ENCODE data around the gene F11R. TPM values are rescaled to one million over a fixed set of nuclear protein-coding genes. Genes with fewer than 3 reads are reported as not detected.

The F11R gene
- total and polyA plus RNA-seq, 2 donors (not counting 1 experiment from before 2014, with no cell fraction given): 0.50 to 0.66 TPM

DNA sequence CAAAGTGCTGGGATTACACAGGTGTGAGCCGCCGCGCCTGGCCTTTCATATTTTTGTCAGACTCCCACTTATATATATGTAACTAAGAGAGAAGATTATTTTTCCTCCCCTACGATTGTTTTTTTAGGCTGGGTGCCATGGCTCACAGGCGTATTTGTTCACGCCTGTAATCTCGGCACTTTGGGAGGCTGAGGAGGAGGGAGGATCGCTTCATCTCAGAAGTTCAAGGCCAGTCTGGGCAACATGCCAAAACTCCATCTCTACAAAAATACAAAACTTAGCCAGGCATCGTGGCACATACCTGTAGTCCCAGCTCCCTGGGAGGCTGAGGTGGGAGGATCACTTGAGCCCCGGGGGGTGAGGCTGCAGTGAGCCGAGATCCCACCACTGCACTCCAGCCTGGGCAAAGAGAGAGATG, 42.4 kb downstream of the F11R start:
- Histone ChIP-seq H3K9ac (ENCODE audit: insufficient read depth, low read length) (no peak overlapping the region), H3K27ac (ENCODE audit: insufficient read depth, low read length) (no peak overlapping the region), H4K20me1 (ENCODE audit: control insufficient read depth, extremely low read depth, insufficient read depth, low read length) (no peaks in the 10 kb centered on the region), H3K36me3 (ENCODE audit: control insufficient read depth, insufficient read depth, low read length) (no peaks in the 10 kb centered on the region), H3K4me1 (ENCODE audit: control insufficient read depth, extremely low read depth, insufficient read depth, low read length) (no peaks in the 10 kb centered on the region), H3K4me3 (replicated peaks in 1 of 4; ENCODE audit: control extremely low read depth in 1 of 4, insufficient read depth in 1 of 4, low read depth in 3 of 4, low read length in 4 of 4) (no peak overlapping the region), H3K4me2 (ENCODE audit: extremely low read depth, insufficient read depth, low read length) (no peak overlapping the region), H3K27me3 (ENCODE audit: control insufficient read depth, insufficient read depth, low read length) (peaks cover 7% of the 10 kb centered on the region), H3K9me3 (ENCODE audit: control insufficient read depth, insufficient read depth, low read depth, low read length) (no peaks in the 10 kb centered on the region), H2AFZ (ENCODE audit: low read length) (no peak overlapping the region), H3K79me2 (ENCODE audit: control insufficient read depth, insufficient read depth, low read length) (no peaks in the 10 kb centered on the region)
- TF ChIP-seq EZH2 (IDR thresholded peaks at IDR 0.05; ENCODE audit: low read length, missing control alignments) (no peak), CTCF (conservative IDR thresholded peaks at IDR 0.05 in 1 of 2, IDR thresholded peaks at IDR 0.05 in 1 of 2; ENCODE audit: low read depth in 1 of 2, low read length in 2 of 2) (no peak)
- DNase-seq (ENCODE audit: low read depth in 2 of 2): no peak

DNA sequence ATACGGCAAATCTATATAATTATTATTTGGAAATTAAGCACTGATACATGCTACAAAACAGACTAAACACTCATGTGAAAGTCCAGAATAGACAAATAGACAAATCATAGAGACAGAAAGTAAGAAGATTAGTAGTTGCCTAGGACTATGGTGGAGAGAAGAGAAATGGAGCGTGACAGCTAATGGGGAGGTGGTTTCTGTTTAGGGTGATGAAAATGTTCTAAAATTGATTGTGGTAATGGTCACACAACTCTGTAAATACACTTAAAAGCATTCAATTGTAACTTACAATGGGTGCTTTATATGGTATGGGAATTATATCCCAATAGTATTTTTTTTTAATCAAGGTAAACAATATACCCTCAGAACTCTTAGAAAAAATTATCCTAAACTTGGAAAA, 45.9 kb downstream of the F11R start:
- Histone ChIP-seq H3K9me3 (ENCODE audit: control insufficient read depth, insufficient read depth, low read depth, low read length) (no peaks in the 10 kb centered on the region), H2AFZ (ENCODE audit: low read length) (no peak overlapping the region), H3K4me2 (ENCODE audit: extremely low read depth, insufficient read depth, low read length) (no peak overlapping the region), H3K27me3 (ENCODE audit: control insufficient read depth, insufficient read depth, low read length) (no peaks in the 10 kb centered on the region), H3K9ac (ENCODE audit: insufficient read depth, low read length) (no peak overlapping the region), H3K36me3 (ENCODE audit: control insufficient read depth, insufficient read depth, low read length) (no peaks in the 10 kb centered on the region), H3K4me1 (ENCODE audit: control insufficient read depth, extremely low read depth, insufficient read depth, low read length) (no peaks in the 10 kb centered on the region), H3K79me2 (ENCODE audit: control insufficient read depth, insufficient read depth, low read length) (no peaks in the 10 kb centered on the region), H3K27ac (ENCODE audit: insufficient read depth, low read length) (no peak overlapping the region), H3K4me3 (replicated peaks in 1 of 4; ENCODE audit: control extremely low read depth in 1 of 4, insufficient read depth in 1 of 4, low read depth in 3 of 4, low read length in 4 of 4) (no peak overlapping the region), H4K20me1 (ENCODE audit: control insufficient read depth, extremely low read depth, insufficient read depth, low read length) (no peaks in the 10 kb centered on the region)
- DNase-seq (ENCODE audit: low read depth in 2 of 2): no peak
- TF ChIP-seq CTCF (conservative IDR thresholded peaks at IDR 0.05 in 1 of 2, IDR thresholded peaks at IDR 0.05 in 1 of 2; ENCODE audit: low read depth in 1 of 2, low read length in 2 of 2) (no peak), EZH2 (IDR thresholded peaks at IDR 0.05; ENCODE audit: low read length, missing control alignments) (no peak)

DNA sequence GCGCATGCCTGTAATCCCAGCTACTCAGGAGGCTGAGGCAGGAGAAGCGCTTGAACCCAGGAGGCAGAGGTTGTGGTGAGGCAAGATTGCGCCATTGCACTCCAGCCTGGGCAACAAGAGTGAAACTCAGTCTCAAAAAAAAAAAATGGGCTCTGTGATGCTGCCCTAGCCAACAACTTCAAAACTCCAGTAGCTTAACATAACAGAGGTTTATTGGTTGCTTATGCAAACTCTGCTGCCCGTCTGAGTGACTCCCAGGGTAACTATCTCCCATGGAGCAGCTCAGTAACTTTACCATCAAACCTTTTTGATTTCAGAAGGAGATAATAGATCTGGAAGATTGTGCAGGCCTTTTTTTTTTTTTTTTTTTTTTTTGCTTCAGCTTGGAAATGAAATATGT, 47.5 kb downstream of the F11R start:
- Histone ChIP-seq H3K27me3 (ENCODE audit: control insufficient read depth, insufficient read depth, low read length) (no peaks in the 10 kb centered on the region), H3K9me3 (ENCODE audit: control insufficient read depth, insufficient read depth, low read depth, low read length) (no peaks in the 10 kb centered on the region), H3K4me1 (ENCODE audit: control insufficient read depth, extremely low read depth, insufficient read depth, low read length) (no peaks in the 10 kb centered on the region), H3K27ac (ENCODE audit: insufficient read depth, low read length) (no peak overlapping the region), H2AFZ (ENCODE audit: low read length) (no peak overlapping the region), H3K36me3 (ENCODE audit: control insufficient read depth, insufficient read depth, low read length) (no peaks in the 10 kb centered on the region), H4K20me1 (ENCODE audit: control insufficient read depth, extremely low read depth, insufficient read depth, low read length) (no peaks in the 10 kb centered on the region), H3K9ac (ENCODE audit: insufficient read depth, low read length) (no peak overlapping the region), H3K4me3 (replicated peaks in 1 of 4; ENCODE audit: control extremely low read depth in 1 of 4, insufficient read depth in 1 of 4, low read depth in 3 of 4, low read length in 4 of 4) (no peak overlapping the region), H3K79me2 (ENCODE audit: control insufficient read depth, insufficient read depth, low read length) (no peaks in the 10 kb centered on the region), H3K4me2 (ENCODE audit: extremely low read depth, insufficient read depth, low read length) (no peak overlapping the region)
- no peak for DNase-seq (ENCODE audit: low read depth in 2 of 2)
- TF ChIP-seq EZH2 (IDR thresholded peaks at IDR 0.05; ENCODE audit: low read length, missing control alignments) (no peak), CTCF (conservative IDR thresholded peaks at IDR 0.05 in 1 of 2, IDR thresholded peaks at IDR 0.05 in 1 of 2; ENCODE audit: low read depth in 1 of 2, low read length in 2 of 2) (no peak)

Data from fibroblast of lung (primary cell).